Endothelial cell of umbilical vein (primary cell): ENCODE measurements around the gene ZNF324. TPM values are rescaled to one million over a fixed set of nuclear protein-coding genes. Genes with fewer than 3 reads are reported as not detected.
"Not testable (repeated sequence)": the region's sequence is repeated elsewhere in the genome, so short reads cannot be mapped to it uniquely, and the experiment has no call there.

Source experiments
- BruUV-seq: library from RNA; stranded (reverse); fragments of 400-500 nt; replicated peaks from 2 replicates; lab custom pipeline; 2021; lab: Mats Ljungman, UMichigan
- CTCF ChIA-PET: fragments of 300-600, 350-600 bp; sonication (Branson Sonifier 250); formaldehyde crosslinking; loops from one replicate; lab custom pipeline; 2021; ENCODE audit warnings: antibody characterized with exemption, inconsistent platforms; lab: Charles Lee
- POLR2A ChIA-PET: fragments of 300-600, 350-600 bp; sonication (Branson Sonifier 250); formaldehyde crosslinking; loops from one replicate; lab custom pipeline; 2021; ENCODE audit warnings: antibody characterized with exemption, inconsistent platforms; lab: Charles Lee
- DNase-seq: peaks from one replicate; pipeline ENCODE4 v3.0.0-alpha.2; 2011; ENCODE audit warnings: low read depth, low spot score
- FAIRE-seq: peaks from 2 replicates; lab custom pipeline; 2011; peaks lifted over from hg19 to GRCh38; lab: Jason Lieb, UNC
- H2AFZ ChIP-seq: 2 replicates; pipeline ENCODE4 v1.6.0; 2012; ENCODE audit warnings: low read depth, low read length, control low read depth, inconsistent platforms
- H3K27ac ChIP-seq: 2 replicates; pipeline ENCODE4 v1.5.1; 2011; ENCODE audit warnings: low read depth, mild to moderate bottlenecking, control low read depth, low read length, moderate library complexity; ENCODE audit not compliant: insufficient read depth
- H3K27me3 ChIP-seq, 2 experiments: 2 replicates each; pipeline versions ENCODE4 v1.6.0 to v1.6.1; 2011; ENCODE audit warnings: low read length in 2 of 2, mixed read lengths in 1 of 2; ENCODE audit not compliant: control insufficient read depth in 2 of 2, insufficient read depth in 2 of 2
- H3K36me3 ChIP-seq, 2 experiments: 2 replicates in 1 of 2; 3 replicates in 1 of 2; pipeline ENCODE4 v1.5.1; 2011; ENCODE audit warnings: low read length in 2 of 2, mild to moderate bottlenecking in 1 of 2, moderate library complexity in 1 of 2; ENCODE audit not compliant: control insufficient read depth in 2 of 2, insufficient read depth in 2 of 2; ENCODE audit errors: extremely low read depth in 1 of 2
- H3K4me1 ChIP-seq: 3 replicates; pipeline ENCODE4 v1.5.1; 2011; ENCODE audit warnings: mild to moderate bottlenecking, low read length; ENCODE audit not compliant: control insufficient read depth, insufficient read depth; ENCODE audit errors: extremely low read depth
- H3K4me2 ChIP-seq: 2 replicates; pipeline ENCODE4 v1.6.1; 2011; ENCODE audit warnings: low read length, control low read depth, mixed read lengths; ENCODE audit not compliant: insufficient read depth
- H3K4me3 ChIP-seq, 3 experiments: fragments of 200-600 bp in 1 of 3; sonication (generic), shearing (Covaris generic) in 1 of 3; replicated peaks in 1 of 3; 2 replicates each; pipeline ENCODE4 v1.5.1; 2011 to 2016; ENCODE audit warnings: control low read depth in 3 of 3, low read length in 3 of 3, mild to moderate bottlenecking in 2 of 3, inconsistent platforms in 1 of 3, low read depth in 1 of 3, moderate library complexity in 1 of 3; ENCODE audit not compliant: insufficient read depth in 1 of 3
- H3K79me2 ChIP-seq: 2 replicates; pipeline ENCODE4 v1.6.0; 2012; ENCODE audit warnings: low read length, inconsistent platforms; ENCODE audit not compliant: control insufficient read depth, insufficient read depth
- H3K9ac ChIP-seq: replicated peaks from 2 replicates; pipeline ENCODE3; 2011; ENCODE audit warnings: low read length, control low read depth; ENCODE audit not compliant: insufficient read depth; ENCODE audit errors: extremely low read depth
- H3K9me1 ChIP-seq: replicated peaks from 3 replicates; pipeline ENCODE4 v1.6.0; 2011; ENCODE audit warnings: mild to moderate bottlenecking, low read length; ENCODE audit not compliant: control insufficient read depth, insufficient read depth; ENCODE audit errors: extremely low read depth
- H3K9me3 ChIP-seq: replicated peaks from 2 replicates; pipeline ENCODE4 v1.5.1; 2012; ENCODE audit warnings: low read length, inconsistent platforms; ENCODE audit not compliant: control insufficient read depth, insufficient read depth
- H4K20me1 ChIP-seq: replicated peaks from 2 replicates; pipeline ENCODE3; 2011; ENCODE audit warnings: mild to moderate bottlenecking, low read length; ENCODE audit not compliant: control insufficient read depth, insufficient read depth; ENCODE audit errors: extremely low read depth
- EZH2 ChIP-seq: IDR thresholded peaks from 2 replicates; pipeline ENCODE4 v1.6.1; 2012; ENCODE audit warnings: borderline replicate concordance, low read depth, mild to moderate bottlenecking, moderate library complexity, low read length, inconsistent platforms; ENCODE audit not compliant: severe bottlenecking
- FOS ChIP-seq: IDR thresholded peaks from 2 replicates; pipeline ENCODE4 v1.6.1; 2011; ENCODE audit warnings: mild to moderate bottlenecking, low read length, moderate library complexity, borderline replicate concordance; ENCODE audit not compliant: insufficient read depth
- GATA2 ChIP-seq: IDR thresholded peaks from 2 replicates; pipeline ENCODE4 v1.7.0; 2011; ENCODE audit warnings: low read depth, mild to moderate bottlenecking, moderate library complexity, mixed read lengths, low read length; ENCODE audit not compliant: insufficient read length, insufficient read depth
- JUN ChIP-seq: IDR thresholded peaks from 2 replicates; pipeline ENCODE4 v1.6.1; 2011; ENCODE audit warnings: borderline replicate concordance, low read depth; ENCODE audit not compliant: insufficient read length, insufficient read depth
- MAX ChIP-seq: IDR thresholded peaks from 2 replicates; pipeline ENCODE4 v1.6.1; 2011; ENCODE audit not compliant: insufficient read depth, insufficient read length
- dilution Hi-C: fragments of 300-500 bp; cut with MboI; formaldehyde crosslinking; loops from one replicate; pipeline ENCODE4 v1.15.0; 2019; ENCODE audit warnings: low sequenced_read_pairs; ENCODE audit not compliant: extremely low pct_ligation_motif_present
- intact Hi-C: fragments of 100-400 bp; cut with micrococcal nuclease; formaldehyde crosslinking; loops from one replicate; pipeline ENCODE4 v1.10.0; 2022
- polyA plus RNA-seq, 4 experiments: library from polyadenylated mRNA; depleted of rRNA in 3 of 4; stranded (reverse) in 3 of 4; unstranded in 1 of 4; fragments of >200 nt; gene quantifications; 2 replicates each; pipeline versions ENCODE4 v1.2.1 to v1.2.3, GENCODE V29; 2011 to 2012; ENCODE audit warnings: missing spikeins in 1 of 4
- total RNA-seq: library from RNA; stranded (reverse); gene quantifications from 2 replicates; pipeline ENCODE4 v1.2.3, GENCODE V29; 2021

Gene ZNF324
- total and polyA plus RNA-seq, 2 donors (not counting 3 experiments of a cell fraction or from before 2014, with no cell fraction given) = 6.4 to 8.7 TPM

GRCh38 chr19:58483776-58484175, 16.9 kb downstream of the ZNF324 start:
- no peak overlapping the region for H3K9ac ChIP-seq
- H3K9me3 ChIP-seq = no peaks in the 10 kb centered on the region
- BruUV-seq = no TSS peak
- TF ChIP-seq JUN = no peak
- TF ChIP-seq MAX = no peak
- TF ChIP-seq GATA2 = no peak
- TF ChIP-seq EZH2 = no peak
- no peak for TF ChIP-seq FOS
- H3K9me1 ChIP-seq = no peaks in the 10 kb centered on the region
- ChIA-PET CTCF (no interaction called here), POLR2A (no interaction called here)
- no peak overlapping the region for H3K27ac ChIP-seq
- H3K27me3 ChIP-seq = no peaks in the 10 kb centered on the region
- dilution Hi-C loops (no loop called here), intact Hi-C loops (no loop called here)
- H3K4me3 ChIP-seq = no peak overlapping the region
- H2AFZ ChIP-seq = no peak overlapping the region
- no peaks in the 10 kb centered on the region for H3K4me1 ChIP-seq
- H3K4me2 ChIP-seq = no peak overlapping the region
- H4K20me1 ChIP-seq = no peaks in the 10 kb centered on the region
- DNase-seq = no peak
- no peak for FAIRE-seq
- no peaks in the 10 kb centered on the region for H3K79me2 ChIP-seq
- no peaks in the 10 kb centered on the region for H3K36me3 ChIP-seq

- H3K4me3 ChIP-seq, H3K27ac ChIP-seq, DNase-seq, POLR2A ChIA-PET, H3K4me1 ChIP-seq, H3K27me3 ChIP-seq, CTCF ChIA-PET, H3K4me2 ChIP-seq, dilution Hi-C loops, BruUV-seq, FAIRE-seq, intact Hi-C loops, H4K20me1 ChIP-seq, H3K9me1 ChIP-seq, H3K9me3 ChIP-seq, H2AFZ ChIP-seq, H3K79me2 ChIP-seq, H3K9ac ChIP-seq, H3K36me3 ChIP-seq: not testable (repeated sequence)
These were observed 17.5 kb downstream of the ZNF324 start for GRCh38 chr19:58484349-58484748.
